ENCODE data around the gene ERAS. TPM values are rescaled to one million over a fixed set of nuclear protein-coding genes. Genes with fewer than 3 reads are reported as not detected.

The ERAS gene
- total RNA-seq, 1 donor, result not detected

DNA sequence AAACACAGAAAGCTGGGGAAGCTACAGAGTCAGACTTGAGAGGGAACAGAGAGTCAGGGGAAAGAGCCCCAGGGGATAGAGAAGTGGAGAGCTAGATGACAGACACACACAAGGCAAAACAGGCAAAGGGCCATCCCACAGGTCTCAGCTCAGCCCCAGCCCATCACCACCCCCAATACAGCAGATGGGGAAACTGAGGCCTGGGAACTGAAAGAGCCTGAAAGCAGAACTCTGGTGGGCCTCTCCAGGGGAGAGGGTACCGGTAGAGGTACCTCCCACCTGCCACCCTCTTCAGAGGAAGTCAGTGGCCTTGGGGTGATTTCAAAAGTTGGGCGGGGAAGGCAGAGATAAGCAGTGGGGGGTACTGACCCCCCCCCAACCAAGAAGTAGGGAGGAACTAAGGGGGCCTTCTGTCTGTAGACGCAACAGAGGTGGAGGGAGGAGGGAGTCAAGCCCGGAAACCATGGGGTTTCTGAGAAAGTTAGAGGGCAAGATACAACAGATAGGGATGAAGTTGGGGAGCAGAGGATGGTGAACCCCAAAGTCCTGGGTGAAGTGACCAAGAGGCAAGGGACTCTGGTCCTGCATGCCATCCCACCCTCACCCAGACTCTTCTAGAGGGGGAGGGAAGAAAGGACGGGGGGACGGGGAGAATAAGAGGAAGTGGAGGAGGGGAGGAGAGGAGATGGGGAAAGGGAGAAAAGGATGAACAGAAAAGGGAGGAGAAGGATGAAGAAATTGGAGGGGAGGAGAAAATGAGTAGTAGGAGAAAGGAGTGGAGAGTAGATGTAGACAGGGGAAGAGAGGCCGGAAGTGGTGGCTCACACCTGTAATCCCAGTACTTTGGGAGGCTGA lies 36.7 kb upstream of the ERAS start:
- H3K4me3 ChIP-seq (ENCODE audit: low read depth, low read length), result no peak overlapping the region
- no peak for DNase-seq (ENCODE audit: low read depth)
- TF ChIP-seq, protein P1, sequence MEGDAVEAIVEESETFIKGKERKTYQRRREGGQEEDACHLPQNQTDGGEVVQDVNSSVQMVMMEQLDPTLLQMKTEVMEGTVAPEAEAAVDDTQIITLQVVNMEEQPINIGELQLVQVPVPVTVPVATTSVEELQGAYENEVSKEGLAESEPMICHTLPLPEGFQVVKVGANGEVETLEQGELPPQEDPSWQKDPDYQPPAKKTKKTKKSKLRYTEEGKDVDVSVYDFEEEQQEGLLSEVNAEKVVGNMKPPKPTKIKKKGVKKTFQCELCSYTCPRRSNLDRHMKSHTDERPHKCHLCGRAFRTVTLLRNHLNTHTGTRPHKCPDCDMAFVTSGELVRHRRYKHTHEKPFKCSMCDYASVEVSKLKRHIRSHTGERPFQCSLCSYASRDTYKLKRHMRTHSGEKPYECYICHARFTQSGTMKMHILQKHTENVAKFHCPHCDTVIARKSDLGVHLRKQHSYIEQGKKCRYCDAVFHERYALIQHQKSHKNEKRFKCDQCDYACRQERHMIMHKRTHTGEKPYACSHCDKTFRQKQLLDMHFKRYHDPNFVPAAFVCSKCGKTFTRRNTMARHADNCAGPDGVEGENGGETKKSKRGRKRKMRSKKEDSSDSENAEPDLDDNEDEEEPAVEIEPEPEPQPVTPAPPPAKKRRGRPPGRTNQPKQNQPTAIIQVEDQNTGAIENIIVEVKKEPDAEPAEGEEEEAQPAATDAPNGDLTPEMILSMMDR (IDR thresholded peaks at IDR 0.05; ENCODE audit: insufficient read depth, low read depth, low read length), result no peak

GRCh38 chrX:48790477-48790876 lies 35.8 kb upstream of the ERAS start:
- no peak overlapping the region for H3K4me3 ChIP-seq (ENCODE audit: low read depth, low read length)
- DNase-seq (ENCODE audit: low read depth), result no peak
- TF ChIP-seq, protein P1 (IDR thresholded peaks at IDR 0.05; ENCODE audit: insufficient read depth, low read depth, low read length), result no peak

DNA sequence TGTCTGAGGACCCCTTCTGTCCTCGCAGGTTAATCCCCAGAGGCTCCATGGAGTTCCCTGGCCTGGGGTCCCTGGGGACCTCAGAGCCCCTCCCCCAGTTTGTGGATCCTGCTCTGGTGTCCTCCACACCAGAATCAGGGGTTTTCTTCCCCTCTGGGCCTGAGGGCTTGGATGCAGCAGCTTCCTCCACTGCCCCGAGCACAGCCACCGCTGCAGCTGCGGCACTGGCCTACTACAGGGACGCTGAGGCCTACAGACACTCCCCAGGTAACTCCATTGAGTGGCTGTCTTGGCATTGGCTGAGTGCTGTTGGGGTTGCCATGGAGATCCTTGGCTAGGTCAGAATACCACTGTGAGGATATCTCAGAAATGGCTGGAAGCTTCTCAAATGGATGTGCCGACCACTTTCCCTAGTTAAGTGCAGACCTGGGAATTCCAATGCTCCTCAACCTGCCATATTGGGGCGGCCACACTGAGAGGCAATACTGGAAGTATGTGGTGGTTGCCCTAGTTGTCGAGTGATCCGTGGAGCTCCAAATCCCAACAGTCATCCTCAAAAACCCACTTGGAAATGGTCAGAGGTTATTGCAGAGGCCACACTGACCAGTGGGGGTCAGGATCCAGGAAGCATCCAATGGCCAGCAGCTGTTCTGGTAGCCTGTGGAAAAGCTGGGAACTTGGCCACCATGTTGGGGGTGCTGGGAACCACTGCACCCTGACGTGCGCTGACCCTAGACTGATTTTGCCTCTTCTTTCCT lies 35.1 kb upstream of the ERAS start:
- TF ChIP-seq, protein P1 (IDR thresholded peaks at IDR 0.05; ENCODE audit: insufficient read depth, low read depth, low read length), result no peak
- no peak overlapping the region for H3K4me3 ChIP-seq (ENCODE audit: low read depth, low read length)
- DNase-seq (ENCODE audit: low read depth), result no peak

GRCh38 chrX:48792219-48792618 lies 34.1 kb upstream of the ERAS start:
- TF ChIP-seq, protein P1 (IDR thresholded peaks at IDR 0.05; ENCODE audit: insufficient read depth, low read depth, low read length), result no peak
- no peak overlapping the region for H3K4me3 ChIP-seq (ENCODE audit: low read depth, low read length)
- DNase-seq (ENCODE audit: low read depth), result no peak

DNA sequence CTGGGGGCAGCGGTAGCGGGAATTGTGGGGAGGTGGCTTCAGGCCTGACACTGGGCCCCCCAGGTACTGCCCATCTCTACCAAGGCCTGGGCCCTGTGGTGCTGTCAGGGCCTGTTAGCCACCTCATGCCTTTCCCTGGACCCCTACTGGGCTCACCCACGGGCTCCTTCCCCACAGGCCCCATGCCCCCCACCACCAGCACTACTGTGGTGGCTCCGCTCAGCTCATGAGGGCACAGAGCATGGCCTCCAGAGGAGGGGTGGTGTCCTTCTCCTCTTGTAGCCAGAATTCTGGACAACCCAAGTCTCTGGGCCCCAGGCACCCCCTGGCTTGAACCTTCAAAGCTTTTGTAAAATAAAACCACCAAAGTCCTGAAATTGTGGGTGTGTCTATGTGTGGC lies 32.4 kb upstream of the ERAS start:
- DNase-seq (ENCODE audit: low read depth), result no peak

DNA sequence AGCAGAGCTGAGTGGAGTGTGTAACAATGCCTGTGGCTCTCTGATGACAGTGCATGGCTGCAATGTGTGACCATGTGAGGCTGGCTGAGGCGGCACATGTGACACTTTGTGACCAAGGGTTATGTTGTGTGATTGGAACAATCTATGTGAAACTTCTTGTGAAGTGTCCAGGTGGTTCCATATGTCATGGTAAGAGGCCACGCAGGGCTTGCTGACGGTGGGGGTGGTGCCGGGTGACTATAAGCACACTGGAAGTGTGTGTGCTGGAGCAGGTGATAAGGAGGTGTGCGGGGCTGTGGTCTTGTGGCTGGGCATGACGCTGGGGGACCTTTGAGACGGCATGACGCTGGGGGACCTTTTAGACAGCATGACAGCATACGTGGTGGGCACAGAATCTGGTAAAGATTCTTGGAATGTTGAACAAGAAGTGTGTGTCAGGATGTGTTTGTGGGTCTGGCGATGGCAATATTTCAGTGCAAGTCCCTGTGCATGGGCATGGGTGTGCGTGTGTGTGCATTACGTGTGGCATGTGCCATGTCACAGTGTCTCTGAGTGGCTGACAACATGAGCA lies 31.9 kb upstream of the ERAS start:
- DNase-seq (ENCODE audit: low read depth), result no peak
- H3K4me3 ChIP-seq (ENCODE audit: low read depth, low read length), result no peak overlapping the region
- TF ChIP-seq, protein P1 (IDR thresholded peaks at IDR 0.05; ENCODE audit: insufficient read depth, low read depth, low read length), result no peak

More for the DNA sequence above, 32.4 kb upstream of the ERAS start:
- TF ChIP-seq, protein P1 (IDR thresholded peaks at IDR 0.05; ENCODE audit: insufficient read depth, low read depth, low read length), result no peak
- H3K4me3 ChIP-seq (ENCODE audit: low read depth, low read length), result no peak overlapping the region

Data from fibroblast of villous mesenchyme (primary cell).